IMR-90 (cell line): ENCODE measurements around the gene TICAM1. TPM values are rescaled to one million over a fixed set of nuclear protein-coding genes. Genes with fewer than 3 reads are reported as not detected.
"Not testable (repeated sequence)": the region's sequence is repeated elsewhere in the genome, so short reads cannot be mapped to it uniquely, and the experiment has no call there.

Experiments
- ATAC-seq: fragments of 200-7000 bp; cut with Tn5 transposase; 2 replicates; pipeline ENCODE4 v1.9.1; 2020; ENCODE audit warnings: low read depth, mild to moderate bottlenecking, moderate library complexity
- BruUV-seq: library from RNA; stranded (reverse); fragments of 400-500 nt; replicated peaks from 2 replicates; lab custom pipeline; 2021; lab: Mats Ljungman, UMichigan
- CTCF ChIA-PET: fragments of 300-600 bp; formaldehyde crosslinking; extraction: SDS; loops from one replicate; lab custom pipeline; 2021; ENCODE audit warnings: antibody characterized with exemption; lab: Yijun Ruan, JAX
- POLR2A ChIA-PET: fragments of 300-600 bp; sonication (Branson Sonifier 250); formaldehyde crosslinking; loops from one replicate; lab custom pipeline; 2022; ENCODE audit warnings: antibody characterized with exemption; ENCODE audit not compliant: unreplicated experiment; lab: Charles Lee
- DNase-seq: peaks from one replicate; pipeline ENCODE4 v3.0.0; 2013
- H2AFZ ChIP-seq: replicated peaks from 2 replicates; pipeline ENCODE3; 2013; ENCODE audit warnings: low read length, mild to moderate bottlenecking; ENCODE audit not compliant: poor library complexity
- H2AK5ac ChIP-seq: 2 replicates; pipeline ENCODE4 v1.6.1; 2013; ENCODE audit warnings: low read depth, low read length, inconsistent platforms
- H2AK9ac ChIP-seq: replicated peaks from 2 replicates; pipeline ENCODE3; 2013; ENCODE audit warnings: mild to moderate bottlenecking, low read depth, low read length, moderate library complexity; ENCODE audit not compliant: poor library complexity
- H2BK120ac ChIP-seq: 2 replicates; pipeline ENCODE4 v1.6.1; 2013; ENCODE audit warnings: low read depth, low read length, inconsistent platforms
- H2BK15ac ChIP-seq: 3 replicates; pipeline ENCODE4 v1.6.1; 2013; ENCODE audit warnings: low read depth, low read length, inconsistent platforms
- H2BK20ac ChIP-seq: 2 replicates; pipeline ENCODE4 v1.6.1; 2013; ENCODE audit warnings: low read depth, mild to moderate bottlenecking, inconsistent platforms, low read length, moderate library complexity
- H2BK5ac ChIP-seq: 2 replicates; pipeline ENCODE4 v1.6.1; 2013; ENCODE audit warnings: mild to moderate bottlenecking, low read depth, low read length, inconsistent platforms; ENCODE audit not compliant: poor library complexity, severe bottlenecking
- H3K14ac ChIP-seq: replicated peaks from 2 replicates; pipeline ENCODE4 v1.6.1; 2013; ENCODE audit warnings: low read depth, low read length, inconsistent platforms
- H3K18ac ChIP-seq: 2 replicates; pipeline ENCODE4 v1.6.1; 2013; ENCODE audit warnings: low read depth, low read length, control low read depth
- H3K23ac ChIP-seq: 2 replicates; pipeline ENCODE4 v1.6.1; 2013; ENCODE audit warnings: low read depth, low read length, inconsistent platforms
- H3K27ac ChIP-seq: 2 replicates; pipeline ENCODE4 v1.5.1; 2013; ENCODE audit warnings: mild to moderate bottlenecking, control low read depth, low read length; ENCODE audit not compliant: insufficient read depth
- H3K27me3 ChIP-seq: 2 replicates; pipeline ENCODE4 v1.6.1; 2013; ENCODE audit warnings: low read length; ENCODE audit not compliant: control insufficient read depth, insufficient read depth
- H3K36me3 ChIP-seq: 2 replicates; pipeline ENCODE4 v1.6.1; 2013; ENCODE audit warnings: low read length, mixed read lengths; ENCODE audit not compliant: control insufficient read depth, insufficient read depth
- H3K4ac ChIP-seq: 2 replicates; pipeline ENCODE4 v1.6.1; 2013; ENCODE audit warnings: low read depth, low read length, inconsistent platforms
- H3K4me1 ChIP-seq: 2 replicates; pipeline ENCODE4 v1.6.1; 2013; ENCODE audit warnings: low read length, mixed read lengths; ENCODE audit not compliant: control insufficient read depth, insufficient read depth
- H3K4me2 ChIP-seq: 2 replicates; pipeline ENCODE4 v1.6.1; 2013; ENCODE audit warnings: low read depth, mild to moderate bottlenecking, control low read depth, low read length, moderate library complexity
- H3K4me3 ChIP-seq: 2 replicates; pipeline ENCODE4 v1.5.1; 2013; ENCODE audit warnings: low read depth, mild to moderate bottlenecking, control low read depth, low read length, moderate library complexity; ENCODE audit not compliant: insufficient read depth
- H3K56ac ChIP-seq: 2 replicates; pipeline ENCODE4 v1.6.1; 2013; ENCODE audit warnings: low read length, inconsistent platforms; ENCODE audit not compliant: insufficient read depth; ENCODE audit errors: extremely low read depth
- H3K79me1 ChIP-seq, 2 experiments: 2 replicates each; pipeline ENCODE4 v1.6.1; 2013; ENCODE audit warnings: low read length in 2 of 2, inconsistent platforms in 1 of 2, low read depth in 1 of 2
- H3K9ac ChIP-seq: 2 replicates; pipeline ENCODE4 v1.6.1; 2013; ENCODE audit warnings: low read depth, low read length, control low read depth
- H3K9me1 ChIP-seq: 2 replicates; pipeline ENCODE4 v1.6.1; 2013; ENCODE audit warnings: low read length, inconsistent platforms; ENCODE audit not compliant: insufficient read depth
- H3K9me3 ChIP-seq: 2 replicates; pipeline ENCODE4 v1.6.1; 2013; ENCODE audit warnings: low read length; ENCODE audit not compliant: control insufficient read depth, insufficient read depth
- H4K20me1 ChIP-seq: 2 replicates; pipeline ENCODE4 v1.6.1; 2013; ENCODE audit warnings: low read length, inconsistent platforms; ENCODE audit not compliant: insufficient read depth
- H4K5ac ChIP-seq: 2 replicates; pipeline ENCODE4 v1.6.1; 2013; ENCODE audit warnings: mild to moderate bottlenecking, low read depth, low read length, control low read depth
- H4K8ac ChIP-seq, 2 experiments: 2 replicates each; pipeline ENCODE4 v1.6.1; 2013; ENCODE audit warnings: low read depth in 2 of 2, low read length in 2 of 2, control low read depth in 1 of 2, inconsistent platforms in 1 of 2
- H4K91ac ChIP-seq: 2 replicates; pipeline ENCODE4 v1.6.1; 2013; ENCODE audit warnings: low read depth, low read length, inconsistent platforms; ENCODE audit not compliant: insufficient read depth
- WGBS, 2 experiments: methylation state at CpG; one replicate each; pipeline versions ENCODE4 v1.1.5 to v1.1.7; 2013; ENCODE audit warnings: missing lambda C conversion rate in 2 of 2; ENCODE audit not compliant: insufficient read length in 1 of 2; ENCODE audit errors: extremely low coverage in 2 of 2; 5-methylcytosine and 5-hydroxymethylcytosine counted together
- dilution Hi-C: fragments of 300-500 bp; cut with HindIII; formaldehyde crosslinking; loops from one replicate; pipeline ENCODE4 v1.14.3; 2018; ENCODE audit warnings: low sequenced_read_pairs; ENCODE audit not compliant: unreplicated experiment
- in situ Hi-C: fragments of 300-500 bp; cut with MboI; formaldehyde crosslinking; loops from 3 replicates; pipeline ENCODE4 v1.14.3; 2019; ENCODE audit warnings: low sequenced_read_pairs, inconsistent platforms, mixed read lengths
- intact Hi-C: fragments of 100-400 bp; cut with micrococcal nuclease; formaldehyde crosslinking; loops from 2 replicates; pipeline ENCODE4 v1.10.0; 2022
- polyA plus RNA-seq, 3 experiments: library from polyadenylated mRNA; depleted of rRNA; stranded (reverse); fragments of >200 nt; gene quantifications; 2 replicates each; pipeline ENCODE4 v1.2.3, GENCODE V29; 2012; ENCODE audit warnings: low replicate concordance in 1 of 3
- total RNA-seq: library from RNA; depleted of rRNA; stranded (reverse); fragments of >200 nt; gene quantifications from 2 replicates; pipeline ENCODE4 v1.2.3, GENCODE V29; 2012

Gene TICAM1
- total and polyA plus RNA-seq, 2 of the 4 experiments (the other 2 are of a cell fraction), result 0.90 to 9.2 TPM

DNA sequence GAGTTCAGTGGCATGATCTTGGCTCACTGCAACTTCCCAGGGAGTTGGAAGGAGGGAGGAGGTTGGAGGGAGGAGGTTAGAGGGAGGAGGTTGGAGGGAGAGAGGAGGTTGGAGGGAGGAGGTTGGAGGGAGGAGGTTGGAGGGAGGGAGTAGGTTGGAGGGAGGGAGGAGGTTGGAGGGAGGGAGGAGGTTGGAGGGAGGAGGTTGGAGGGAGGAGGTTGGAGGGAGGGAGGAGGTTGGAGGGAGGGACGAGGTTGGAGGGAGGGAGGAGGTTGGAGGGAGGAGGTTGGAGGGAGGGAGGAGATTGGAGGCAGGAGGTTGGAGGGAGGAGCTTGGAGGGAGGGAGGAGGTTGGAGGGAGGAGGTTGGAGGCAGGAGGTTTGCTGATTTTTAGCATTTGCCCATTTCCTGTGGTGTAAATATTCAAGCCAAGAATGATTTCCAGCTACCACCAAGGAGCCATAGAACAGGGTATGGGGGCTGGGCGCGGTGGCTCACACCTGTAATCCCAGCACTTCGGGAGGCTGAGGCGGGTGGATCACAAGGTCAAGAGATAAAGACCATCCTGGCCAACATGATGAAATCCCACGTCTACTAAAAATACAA is 45.0 kb downstream of the TICAM1 start:
- WGBS, 2 experiments, result 80% methylated on average over 2 of the region's 6 CpGs; no CpG with 5 or more reads in 1 of the 2 experiments
- BruUV-seq, result not testable (repeated sequence)

More for the DNA sequence above, 45.0 kb downstream of the TICAM1 start:
- H3K23ac ChIP-seq, H3K36me3 ChIP-seq, H2BK15ac ChIP-seq, H3K56ac ChIP-seq, H4K8ac ChIP-seq, H3K9me3 ChIP-seq, ATAC-seq, H2AFZ ChIP-seq, H3K4me2 ChIP-seq, H3K9me1 ChIP-seq, DNase-seq, dilution Hi-C loops, H4K20me1 ChIP-seq, H3K27ac ChIP-seq, H2BK120ac ChIP-seq, H4K91ac ChIP-seq, POLR2A ChIA-PET, H2AK9ac ChIP-seq, CTCF ChIA-PET, H3K4me3 ChIP-seq, intact Hi-C loops, H2BK20ac ChIP-seq, H3K14ac ChIP-seq, H2BK5ac ChIP-seq, in situ Hi-C loops, H3K27me3 ChIP-seq, H3K9ac ChIP-seq, H3K18ac ChIP-seq, H4K5ac ChIP-seq, H2AK5ac ChIP-seq, H3K4me1 ChIP-seq, H3K4ac ChIP-seq, H3K79me1 ChIP-seq: not testable (repeated sequence)
